ENCODE results near the gene PITX2.

GRCh38 chr4:110641218-110641617, 18.3 kb upstream of the PITX2 start:
- no peak for TF ChIP-seq ZNF274 (IDR thresholded peaks at IDR 0.05; ENCODE audit: low read depth, low read length)
- no peak for TF ChIP-seq YY1 (IDR thresholded peaks at IDR 0.05; ENCODE audit: insufficient read depth, insufficient read length)

All from NT2/D1 (cell line).